Activated CD4-positive, alpha-beta memory T cell treated with anti-CD3 and anti-CD28 coated beads, Interleukin-2, amount 10 ng/mL, durations not matched to agents 7 days and 5 days (primary cell): ENCODE data around the gene CDC34. TPM values are rescaled to one million over a fixed set of nuclear protein-coding genes. Genes with fewer than 3 reads are reported as not detected.
A peak's percentile ranks its signal among the peaks of the same experiment; 100 is the strongest.

Experiments used
- CTCF ChIA-PET: fragments of 350-600 bp; sonication (Branson Sonifier 250); formaldehyde crosslinking; loops from one replicate; lab custom pipeline; 2021; ENCODE audit warnings: antibody characterized with exemption, inconsistent platforms; lab: Charles Lee
- POLR2A ChIA-PET: fragments of 350-600 bp; sonication (Branson Sonifier 250); formaldehyde crosslinking; loops from one replicate; lab custom pipeline; 2021; ENCODE audit warnings: antibody characterized with exemption; lab: Charles Lee
- DNase-seq: peaks from one replicate; pipeline ENCODE4 v3.0.0-alpha.2; 2020
- H3K27ac Mint-ChIP-seq: one replicate; pipeline ENCODE4 v1.8.0; 2021; ENCODE audit warnings: mild to moderate bottlenecking, mixed read lengths
- H3K27me3 Mint-ChIP-seq: one replicate; pipeline ENCODE4 v1.8.0; 2021; ENCODE audit warnings: mixed read lengths
- H3K36me3 Mint-ChIP-seq: one replicate; pipeline ENCODE4 v1.8.0; 2021; ENCODE audit warnings: low read depth, mixed read lengths
- H3K4me1 Mint-ChIP-seq: one replicate; pipeline ENCODE4 v1.8.0; 2021; ENCODE audit warnings: mixed read lengths
- H3K4me3 Mint-ChIP-seq: one replicate; pipeline ENCODE4 v1.8.0; 2021; ENCODE audit warnings: mild to moderate bottlenecking, mixed read lengths
- H3K9me3 Mint-ChIP-seq: one replicate; pipeline ENCODE4 v1.8.0; 2021; ENCODE audit warnings: mixed read lengths
- total RNA-seq, 2 experiments: library from RNA; stranded (reverse); gene quantifications; one replicate each; pipeline ENCODE4 v1.2.3, GENCODE V29; 2021

The CDC34 gene
- total RNA-seq, 2 experiments from 2014 or later: 50.3 to 50.4 TPM

- Mint-ChIP-seq H3K4me1 (peaks cover 15% of the 10 kb centered on the region), H3K27me3 (no peaks in the 10 kb centered on the region), H3K27ac (no peak overlapping the region), H3K36me3 (no peaks in the 10 kb centered on the region), H3K4me3 (no peak overlapping the region), H3K9me3 (no peaks in the 10 kb centered on the region)
- CTCF ChIA-PET: no interaction called here
- DNase-seq: no peak
- POLR2A ChIA-PET: no interaction called here
Measured at GRCh38 chr19:567296-567900, 35.8 kb downstream of the CDC34 start.

- DNase-seq: no peak
- Mint-ChIP-seq H3K4me3 (peak overlapping the region; percentile 61), H3K4me1 (peaks cover 33% of the 10 kb centered on the region), H3K36me3 (no peaks in the 10 kb centered on the region), H3K27ac (peak overlapping the region; percentile 77), H3K9me3 (no peaks in the 10 kb centered on the region), H3K27me3 (no peaks in the 10 kb centered on the region)
- ChIA-PET POLR2A (interaction anchor here (1.4 kb wide), 1 partner anchor 38 kb away, joined by 6 read pairs; the partner anchor contains the start of gene CDC34), CTCF (interaction anchor here (0.8 to 2.3 kb wide), 2 partner anchors 59 to 293 kb away, joined by 3 to 7 read pairs; no protein-coding TSS in a partner anchor)
Measured at GRCh38 chr19:570251-570686, 38.7 kb downstream of the CDC34 start.

- Mint-ChIP-seq H3K4me3 (peak overlapping the region; percentile 84), H3K27me3 (no peaks in the 10 kb centered on the region)
- POLR2A ChIA-PET: interaction anchor here (1.0 to 2.2 kb wide), 6 partner anchors 27 to 64 kb away, joined by 3 to 12 read pairs (median 4); partner anchors contain the start of genes CDC34, GZMM and TPGS1
Measured at GRCh38 chr19:570937-571565, 39.5 kb downstream of the CDC34 start.

GRCh38 chr19:571566-571974, 40.0 kb downstream of the CDC34 start:
- no peak for DNase-seq
- Mint-ChIP-seq H3K9me3 (no peaks in the 10 kb centered on the region), H3K4me1 (peaks cover 41% of the 10 kb centered on the region), H3K27ac (peak overlapping the region; percentile 96), H3K4me3 (peak overlapping the region; percentile 84), H3K27me3 (no peaks in the 10 kb centered on the region), H3K36me3 (no peaks in the 10 kb centered on the region)
- CTCF ChIA-PET: interaction anchor here (0.8 to 2.3 kb wide), 2 partner anchors 61 to 65 kb away, joined by 3 to 7 read pairs; no protein-coding TSS in a partner anchor
- POLR2A ChIA-PET: interaction anchor here (1.0 to 2.2 kb wide), 7 partner anchors 28 to 226 kb away, joined by 3 to 12 read pairs (median 3); partner anchors contain the start of genes CDC34, GZMM and TPGS1

More at GRCh38 chr19:570937-571565, 39.5 kb downstream of the CDC34 start:
- no peaks in the 10 kb centered on the region for H3K9me3 Mint-ChIP-seq
- CTCF ChIA-PET: interaction anchor here (0.8 to 2.3 kb wide), 2 partner anchors 60 to 65 kb away, joined by 3 to 7 read pairs; no protein-coding TSS in a partner anchor
- DNase-seq: peak; percentile 62
- H3K36me3 Mint-ChIP-seq: no peaks in the 10 kb centered on the region
- peaks cover 36% of the 10 kb centered on the region for H3K4me1 Mint-ChIP-seq
- H3K27ac Mint-ChIP-seq: peak overlapping the region; percentile 96

- peak; percentile 99 for DNase-seq
- Mint-ChIP-seq H3K4me1 (peaks cover 47% of the 10 kb centered on the region), H3K4me3 (peak within 1 kb of the TSS; percentile 84), H3K36me3 (no peaks in the 10 kb centered on the region), H3K27ac (peak within 1 kb of the TSS; percentile 96), H3K9me3 (no peaks in the 10 kb centered on the region), H3K27me3 (no peaks in the 10 kb centered on the region)
- ChIA-PET POLR2A (interaction anchor here (0.7 to 2.2 kb wide), 12 partner anchors 12 to 226 kb away, joined by 3 to 12 read pairs (median 4); partner anchors contain the start of genes CDC34, GZMM, RNF126 and TPGS1), CTCF (interaction anchor here (0.9 to 2.3 kb wide), 3 partner anchors 42 to 66 kb away, joined by 3 to 7 read pairs (median 3); partner anchors contain the start of gene TPGS1)
Measured at GRCh38 chr19:572140-572742, 40.7 kb downstream of the CDC34 start, which contains the start of gene BSG. Gene BSG (plus strand): TSS chr19:572596. CDS start chr19:572635, 39 bp downstream.

- CTCF ChIA-PET: interaction anchor here (0.9 to 1.1 kb wide), 2 partner anchors 42 to 66 kb away, joined by 3 read pairs; partner anchors contain the start of gene TPGS1
Measured at GRCh38 chr19:572743-573518, 41.4 kb downstream of the CDC34 start.

GRCh38 chr19:573519-573825, 41.9 kb downstream of the CDC34 start:
- Mint-ChIP-seq H3K4me1 (peaks cover 51% of the 10 kb centered on the region), H3K9me3 (no peaks in the 10 kb centered on the region), H3K36me3 (peaks cover 2% of the 10 kb centered on the region), H3K4me3 (peak overlapping the region; percentile 84), H3K27ac (peak overlapping the region; percentile 68), H3K27me3 (no peaks in the 10 kb centered on the region)
- no peak for DNase-seq
- ChIA-PET POLR2A (interaction anchor here (1.5 kb wide), 1 partner anchor 11 kb away, joined by 4 read pairs; no protein-coding TSS in a partner anchor), CTCF (no interaction called here)

More at GRCh38 chr19:572743-573518, 41.4 kb downstream of the CDC34 start:
- Mint-ChIP-seq H3K27ac (peak overlapping the region; percentile 68), H3K9me3 (no peaks in the 10 kb centered on the region), H3K36me3 (no peaks in the 10 kb centered on the region), H3K4me1 (peaks cover 49% of the 10 kb centered on the region), H3K27me3 (no peaks in the 10 kb centered on the region), H3K4me3 (peak overlapping the region; percentile 84)
- POLR2A ChIA-PET: interaction anchor here (0.6 to 2.2 kb wide), 9 partner anchors 11 to 463 kb away, joined by 3 to 12 read pairs (median 4); partner anchors contain the start of genes CDC34, RNF126 and TPGS1
- peak; percentile 35 for DNase-seq

- Mint-ChIP-seq H3K36me3 (peaks cover 3% of the 10 kb centered on the region), H3K9me3 (no peaks in the 10 kb centered on the region), H3K27me3 (no peaks in the 10 kb centered on the region), H3K4me3 (peak overlapping the region; percentile 47), H3K4me1 (peaks cover 47% of the 10 kb centered on the region), H3K27ac (no peak overlapping the region)
- CTCF ChIA-PET: interaction anchor here (0.7 kb wide), 2 partner anchors 9 to 876 kb away, joined by 3 to 4 read pairs; no protein-coding TSS in a partner anchor
- no peak for DNase-seq
- POLR2A ChIA-PET: interaction anchor here (0.7 to 1.8 kb wide), 4 partner anchors 10 to 86 kb away, joined by 3 to 4 read pairs (median 4); partner anchors contain the start of genes CDC34 and TPGS1
Measured at GRCh38 chr19:574658-575526, 43.3 kb downstream of the CDC34 start.

- Mint-ChIP-seq H3K27ac (no peak overlapping the region), H3K9me3 (no peaks in the 10 kb centered on the region), H3K4me1 (peaks cover 45% of the 10 kb centered on the region), H3K4me3 (no peak overlapping the region), H3K27me3 (no peaks in the 10 kb centered on the region), H3K36me3 (peaks cover 7% of the 10 kb centered on the region)
- ChIA-PET POLR2A (interaction anchor here (0.7 to 1.8 kb wide), 4 partner anchors 42 to 85 kb away, joined by 3 to 4 read pairs (median 3); partner anchors contain the start of genes CDC34 and TPGS1), CTCF (interaction anchor here (0.9 to 1.9 kb wide), 2 partner anchors 9 to 11 kb away, joined by 4 to 6 read pairs; no protein-coding TSS in a partner anchor)
- DNase-seq: no peak
Measured at GRCh38 chr19:575527-576506, 44.3 kb downstream of the CDC34 start.

- Mint-ChIP-seq H3K27ac (no peak overlapping the region), H3K4me1 (peaks cover 39% of the 10 kb centered on the region), H3K27me3 (no peaks in the 10 kb centered on the region), H3K4me3 (no peak overlapping the region), H3K36me3 (peaks cover 7% of the 10 kb centered on the region), H3K9me3 (no peaks in the 10 kb centered on the region)
- ChIA-PET POLR2A (interaction anchor here (0.8 to 1.4 kb wide), 2 partner anchors 11 to 43 kb away, joined by 3 to 4 read pairs; no protein-coding TSS in a partner anchor), CTCF (interaction anchor here (0.9 to 1.9 kb wide), 2 partner anchors 8 to 10 kb away, joined by 4 to 6 read pairs; no protein-coding TSS in a partner anchor)
- no peak for DNase-seq
Measured at GRCh38 chr19:576768-577438, 45.3 kb downstream of the CDC34 start.
